Inflammatory macrophage (primary cell): Measurements from ENCODE around the gene GNG13.

Source experiments
- DNase-seq, 2 donors: peaks; one replicate each; pipeline ENCODE4 v3.0.0-alpha.2; 2020 to 2022

Gene GNG13

GRCh38 chr16:813204-813915, 12.8 kb upstream of the GNG13 start:
- DNase-seq = peak; percentile 3 to 43

GRCh38 chr16:808085-808386, 7.5 kb upstream of the GNG13 start:
- no peak for DNase-seq

GRCh38 chr16:807347-808084, 7.0 kb upstream of the GNG13 start:
- peak; percentile 92 to 94 for DNase-seq

GRCh38 chr16:805474-805873, 4.9 kb upstream of the GNG13 start:
- no peak for DNase-seq

- DNase-seq = no peak
These were observed 3.9 kb upstream of the GNG13 start for GRCh38 chr16:804193-805048.

GRCh38 chr16:803754-804080, 3.2 kb upstream of the GNG13 start:
- no peak for DNase-seq

GRCh38 chr16:802914-803753, 2.6 kb upstream of the GNG13 start:
- no peak for DNase-seq

- DNase-seq = no peak
These were observed 1.9 kb upstream of the GNG13 start for GRCh38 chr16:802461-802860.

- no peak for DNase-seq
These were observed 1.2 kb upstream of the GNG13 start for GRCh38 chr16:801584-802363.

- DNase-seq = no peak
These were observed 439 bp upstream of the GNG13 start for GRCh38 chr16:800834-801511.

GRCh38 chr16:799111-799947, 1.2 kb downstream of the GNG13 start:
- no peak for DNase-seq

- DNase-seq = no peak
These were observed 1.9 kb downstream of the GNG13 start for GRCh38 chr16:798666-799065.

- DNase-seq = no peak
These were observed 2.8 kb downstream of the GNG13 start for GRCh38 chr16:797686-798085.

- DNase-seq = no peak
These were observed 3.5 kb downstream of the GNG13 start for GRCh38 chr16:797120-797420.

- DNase-seq = no peak
These were observed 4.0 kb downstream of the GNG13 start for GRCh38 chr16:796296-797119.

GRCh38 chr16:795580-796229, 4.8 kb downstream of the GNG13 start:
- DNase-seq = no peak

- no peak for DNase-seq
These were observed 5.6 kb downstream of the GNG13 start for GRCh38 chr16:794853-795466.

- no peak for DNase-seq
These were observed 6.3 kb downstream of the GNG13 start for GRCh38 chr16:794091-794822.
